ENCODE data around the gene MYOM3.

The MYOM3 gene

GRCh38 chr1:24113641-24114033 lies 1.7 kb upstream of the MYOM3 start:
- DNase-seq = no peak

GRCh38 chr1:24111262-24111995 lies 506 bp downstream of the MYOM3 start:
- no peak for DNase-seq

GRCh38 chr1:24110642-24111261 lies 1.2 kb downstream of the MYOM3 start:
- DNase-seq = no peak

DNA sequence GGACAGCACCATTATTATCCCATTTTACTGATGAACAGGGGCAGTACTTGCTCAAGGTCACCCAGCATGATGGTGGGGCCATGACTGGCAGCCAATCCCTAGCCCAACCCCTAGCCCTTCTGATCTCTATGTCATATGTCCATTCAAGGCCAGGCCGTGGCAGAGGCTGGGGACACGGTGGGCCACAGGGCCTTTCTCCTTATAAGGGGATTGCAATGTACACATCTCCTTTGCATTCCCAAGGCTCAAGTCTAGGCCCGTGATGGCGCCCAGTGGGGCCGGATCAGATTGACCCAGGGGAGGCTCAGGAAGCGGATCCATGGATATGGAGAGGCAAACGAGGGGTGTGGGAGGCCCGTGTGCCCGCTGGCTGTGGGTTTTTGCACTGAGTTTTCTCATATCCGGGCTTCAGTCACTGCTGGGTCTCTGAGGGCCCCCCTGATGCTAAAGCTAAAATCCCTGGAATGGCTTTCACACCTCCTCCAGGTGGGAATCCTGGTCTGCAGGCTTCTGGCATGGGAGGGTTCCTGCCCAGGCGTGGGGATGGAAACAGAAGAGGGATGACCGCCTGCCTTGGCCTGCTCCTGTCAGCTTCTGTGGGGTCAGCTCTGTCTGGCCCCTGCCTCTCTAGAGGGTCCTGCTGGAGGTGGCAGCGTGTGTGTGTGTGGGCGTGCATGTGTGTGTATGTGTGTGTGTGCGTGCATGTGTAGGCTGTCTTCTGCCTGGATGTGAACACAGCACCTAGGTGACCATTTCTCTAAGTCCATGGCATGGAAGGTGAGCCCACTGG lies 2.1 kb downstream of the MYOM3 start:
- no peak for DNase-seq

DNA sequence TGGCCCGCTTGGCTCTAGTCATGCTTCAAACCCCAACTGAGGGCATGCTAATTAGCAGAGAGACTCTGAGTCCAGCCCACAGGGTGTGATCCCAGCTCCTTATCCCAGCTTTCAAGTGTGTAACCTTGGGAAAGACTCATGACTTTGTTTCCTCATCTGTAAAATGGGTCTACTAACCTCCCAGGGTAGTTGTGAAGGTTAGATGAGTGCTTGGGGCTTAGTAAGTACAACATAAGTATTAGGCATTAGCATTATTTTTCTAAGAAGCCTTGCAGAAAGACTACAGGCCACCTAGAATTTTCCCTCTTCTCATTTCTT lies 2.8 kb downstream of the MYOM3 start:
- DNase-seq = no peak

DNA sequence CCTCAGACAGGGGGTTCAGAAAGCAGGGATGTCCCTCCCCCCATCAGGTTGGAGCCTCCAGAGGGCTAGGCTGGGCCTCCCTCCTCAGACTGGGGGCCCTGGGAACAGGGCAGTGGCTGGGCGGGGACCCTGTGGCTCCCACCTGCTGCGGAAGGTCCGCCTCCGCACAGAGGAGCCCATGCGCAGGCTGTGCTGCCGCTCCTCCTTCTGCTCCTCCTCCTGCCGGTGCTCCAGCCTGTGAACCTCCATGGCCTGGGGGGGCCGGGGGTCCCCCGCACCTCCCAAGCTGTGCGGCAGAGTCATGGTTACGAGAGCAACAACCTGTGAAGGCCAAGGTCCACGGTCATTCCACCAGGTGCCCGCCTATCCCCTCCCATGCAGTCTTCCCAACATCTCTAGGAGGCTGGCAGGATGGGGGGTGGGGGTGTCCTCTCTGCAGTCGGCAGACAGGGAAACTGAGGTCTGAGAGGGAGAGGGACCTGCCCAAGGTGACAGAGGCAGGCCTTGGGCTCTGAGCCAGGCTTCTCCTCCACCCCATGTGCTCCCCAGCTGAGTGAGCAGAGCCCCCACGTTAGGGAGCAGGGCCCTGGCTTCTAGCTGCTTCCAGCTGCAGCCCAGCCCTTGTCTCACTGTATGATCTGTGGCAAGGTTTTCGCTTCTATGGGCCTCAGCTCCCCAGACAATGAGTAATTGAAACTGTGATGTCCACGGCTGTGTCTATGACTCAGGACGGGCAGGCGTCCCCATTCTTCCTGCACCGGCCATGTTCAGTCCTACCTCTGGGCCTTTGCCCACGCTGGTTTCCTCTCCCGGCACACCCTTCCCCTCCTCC lies 3.4 kb downstream of the MYOM3 start:
- DNase-seq = no peak

- DNase-seq = no peak
These were observed 4.3 kb downstream of the MYOM3 start for GRCh38 chr1:24107462-24108138.

GRCh38 chr1:24105368-24106160 lies 6.4 kb downstream of the MYOM3 start:
- no peak for DNase-seq

DNA sequence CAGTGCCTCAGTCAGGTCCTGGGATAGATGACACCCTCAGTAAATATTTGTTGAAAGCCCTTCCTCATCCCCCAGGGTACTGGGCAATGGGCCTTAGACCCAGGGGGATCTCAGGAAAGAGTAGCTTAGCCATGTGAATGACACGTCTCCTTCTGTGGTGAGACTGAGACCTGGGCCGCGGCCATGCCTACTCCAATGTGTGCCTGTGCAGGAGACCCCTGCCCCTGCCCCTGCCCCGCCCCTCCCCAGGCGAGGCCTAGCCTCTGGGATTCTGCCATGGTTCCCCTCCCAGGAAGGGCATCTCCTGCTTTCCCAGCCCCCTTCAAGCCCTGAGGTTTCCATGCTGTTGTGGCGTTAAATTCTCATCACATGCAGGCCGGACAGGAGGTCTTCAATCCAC lies 7.1 kb downstream of the MYOM3 start:
- no peak for DNase-seq

DNA sequence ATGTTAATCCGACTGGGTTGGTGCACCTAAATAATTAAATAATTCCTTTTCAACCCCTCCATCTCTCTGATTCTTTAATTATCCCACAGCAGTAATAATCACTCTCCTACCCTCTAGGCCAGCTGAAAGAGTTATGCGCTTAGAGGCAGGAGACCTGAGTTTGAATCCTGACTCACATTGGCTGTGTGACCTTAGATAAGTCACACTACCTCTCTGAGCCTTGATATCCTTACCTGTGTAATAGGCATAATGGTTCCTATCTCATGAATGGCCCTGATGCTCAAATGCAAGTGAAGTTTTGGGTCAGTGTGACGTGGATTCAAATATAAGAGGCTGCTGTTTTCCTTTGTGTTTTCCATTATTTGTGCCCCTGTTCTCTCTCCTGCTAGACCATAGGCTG lies 8.1 kb downstream of the MYOM3 start:
- no peak for DNase-seq

- DNase-seq = no peak
These were observed 8.5 kb downstream of the MYOM3 start for GRCh38 chr1:24103408-24103807.

- DNase-seq = no peak
These were observed 9.0 kb downstream of the MYOM3 start for GRCh38 chr1:24102961-24103360.

DNA sequence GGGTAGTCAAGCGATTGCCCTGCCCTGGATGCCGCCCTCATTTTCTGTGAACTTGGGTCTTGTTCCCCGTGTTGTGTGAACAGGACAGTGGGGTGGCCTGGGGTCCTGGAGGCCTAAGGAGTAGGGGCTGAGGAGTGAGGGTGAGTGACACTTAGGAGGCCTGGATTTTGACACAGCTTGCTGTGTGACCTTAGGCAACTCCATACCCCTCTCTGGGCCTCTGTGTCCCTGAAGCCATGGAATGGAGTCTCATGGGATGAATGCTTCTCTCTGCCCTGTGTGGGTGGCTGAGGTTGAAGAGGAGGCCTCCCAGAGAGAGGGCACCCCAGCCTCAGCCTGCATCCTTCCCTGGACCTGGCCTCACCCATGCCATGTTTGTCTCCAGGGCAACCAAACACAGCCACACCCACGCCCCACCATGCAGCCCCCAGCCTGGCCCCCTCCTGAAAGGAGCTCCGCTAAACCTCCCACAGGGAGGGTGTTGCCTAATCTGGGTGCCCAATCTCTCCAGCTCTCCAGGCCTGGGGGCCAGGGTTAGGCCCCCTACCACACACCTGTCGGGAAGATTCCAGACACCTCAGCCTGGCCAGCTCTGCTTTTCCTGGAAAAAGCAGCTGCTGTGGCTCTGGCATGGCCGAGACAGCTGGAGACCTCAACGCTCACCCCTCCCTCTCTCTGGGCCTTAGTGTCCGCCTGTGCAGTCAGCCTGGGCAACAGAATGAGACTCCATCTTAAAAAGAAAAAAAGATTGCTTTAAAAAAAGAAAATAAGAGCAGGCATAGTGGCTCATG lies 9.9 kb downstream of the MYOM3 start:
- DNase-seq = no peak

GRCh38 chr1:24100945-24101737 lies 10.8 kb downstream of the MYOM3 start:
- no peak for DNase-seq

DNA sequence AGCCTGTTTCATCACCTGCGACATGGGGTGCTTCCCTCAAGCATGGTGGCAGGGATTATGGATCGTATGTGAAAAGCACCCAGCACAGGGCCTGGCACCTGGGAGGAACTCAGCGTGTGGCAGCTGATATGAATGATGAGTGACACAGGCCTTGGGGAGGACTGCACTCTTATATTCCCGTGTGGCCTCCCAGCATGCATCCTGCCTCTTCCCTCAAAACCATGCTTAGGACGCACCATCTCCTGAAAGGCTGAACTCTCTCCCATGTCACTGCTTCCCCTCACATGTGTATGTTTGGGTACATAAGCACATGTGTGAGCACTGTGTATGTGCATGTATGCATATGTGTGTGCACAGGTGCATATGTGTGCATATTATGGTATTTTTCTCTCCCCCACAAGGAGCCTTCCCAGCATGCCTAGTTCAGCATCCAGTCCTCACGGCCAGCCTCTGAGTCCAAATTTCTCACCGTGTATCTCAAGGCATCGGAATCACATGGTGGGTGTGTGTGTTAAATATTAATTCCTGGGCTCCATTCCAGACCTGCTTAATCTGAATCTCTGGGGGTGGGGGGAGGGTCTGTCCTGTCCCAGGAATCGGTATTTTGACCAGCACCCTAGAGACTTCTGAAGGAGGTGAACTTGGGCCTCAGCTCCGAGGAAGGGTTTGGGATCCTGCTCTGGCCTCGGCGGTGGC lies 12.8 kb downstream of the MYOM3 start:
- DNase-seq = no peak

GRCh38 chr1:24098102-24098501 lies 13.8 kb downstream of the MYOM3 start:
- DNase-seq = no peak

- no peak for DNase-seq
These were observed 14.3 kb downstream of the MYOM3 start for GRCh38 chr1:24097663-24098062.

DNA sequence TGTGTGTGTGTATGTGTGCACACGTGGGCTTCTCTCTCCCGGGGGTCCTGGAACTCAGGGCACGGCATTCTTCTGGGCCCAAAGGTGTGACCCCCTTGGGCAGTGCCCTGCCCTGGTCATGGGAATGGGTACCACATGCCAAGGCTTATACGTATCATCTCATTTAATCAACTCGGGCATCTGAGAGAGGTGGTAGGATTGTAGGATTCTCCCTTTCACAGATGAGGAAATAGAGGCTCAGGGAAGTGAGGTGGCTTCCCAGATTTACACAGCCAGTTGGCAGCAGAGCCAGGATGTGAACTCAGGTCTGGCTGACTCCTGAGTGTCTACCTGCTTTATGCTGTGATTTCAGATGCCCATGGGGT lies 15.2 kb downstream of the MYOM3 start:
- no peak for DNase-seq

DNA sequence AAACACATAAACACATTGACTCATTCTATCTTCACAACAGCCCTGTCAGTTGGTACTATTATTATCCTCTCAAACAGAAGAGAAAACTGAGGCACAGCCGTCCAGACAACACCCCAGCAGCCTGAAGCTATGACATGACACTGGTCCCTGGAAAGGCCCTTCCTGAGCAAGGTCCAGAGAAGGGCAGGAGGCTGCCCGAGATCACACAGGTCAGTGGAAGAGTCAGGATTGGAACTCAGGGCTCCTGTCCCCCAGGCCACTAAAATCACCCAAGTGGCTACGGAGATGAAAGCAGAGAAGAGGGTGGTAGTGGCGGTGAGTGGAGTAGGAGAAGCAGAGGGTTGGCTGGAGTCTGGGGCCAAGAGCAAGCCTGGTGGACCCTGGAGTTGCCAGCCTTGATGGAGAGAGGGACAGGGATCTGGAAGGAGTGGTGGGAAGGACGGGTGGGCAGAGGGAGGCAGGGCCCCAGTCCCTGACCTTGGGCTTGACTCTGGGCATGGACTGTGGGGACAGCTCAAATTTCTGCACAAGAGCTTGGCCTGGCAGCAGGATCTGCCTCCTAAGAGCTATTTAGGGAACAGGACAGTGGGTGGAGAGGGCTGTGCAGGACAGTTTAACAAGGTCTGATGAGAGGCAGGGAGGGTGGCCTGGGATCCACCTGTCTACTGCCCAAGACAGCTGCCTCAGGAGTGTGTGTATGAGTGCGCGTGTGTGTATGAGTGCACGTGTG lies 15.8 kb downstream of the MYOM3 start:
- no peak for DNase-seq
